Natural killer cell (primary cell): Measurements from ENCODE around the gene CHRNB2. TPM values are rescaled to one million over a fixed set of nuclear protein-coding genes. Genes with fewer than 3 reads are reported as not detected.

Source experiments
- ATAC-seq, 3 donors: fragments of 150-1000 bp in 2 of 3; fragments of 200-7000 bp in 1 of 3; cut with Tn5 transposase; 1 replicate in 1 of 3; 2 replicates in 2 of 3; pipeline ENCODE4 v1.10.0; 2021; ENCODE audit warnings: mild to moderate bottlenecking in 2 of 3, moderate library complexity in 2 of 3
- DNase-seq, 2 donors: peaks; one replicate each; pipeline versions ENCODE4 v3.0.0 to v3.0.0-alpha.2; 2013 to 2021; ENCODE audit warnings: mixed read lengths in 1 of 2
- H3K27ac ChIP-seq: one replicate; pipeline ENCODE4 v1.5.1; 2013; ENCODE audit warnings: mild to moderate bottlenecking, low read length
- H3K27me3 ChIP-seq: one replicate; pipeline ENCODE4 v1.6.1; 2013; ENCODE audit warnings: low read length; ENCODE audit not compliant: control insufficient read depth, insufficient read depth
- H3K36me3 ChIP-seq: one replicate; pipeline ENCODE4 v1.6.1; 2013; ENCODE audit warnings: low read length; ENCODE audit not compliant: control insufficient read depth, insufficient read depth
- H3K4me1 ChIP-seq: one replicate; pipeline ENCODE4 v1.6.1; 2013; ENCODE audit warnings: low read length; ENCODE audit not compliant: control insufficient read depth, insufficient read depth
- H3K4me3 ChIP-seq: one replicate; pipeline ENCODE4 v1.5.1; 2013; ENCODE audit warnings: low read length
- H3K9me3 ChIP-seq: one replicate; pipeline ENCODE4 v1.6.1; 2013; ENCODE audit warnings: low read length; ENCODE audit not compliant: control insufficient read depth, insufficient read depth
- H3K27ac Mint-ChIP-seq, 2 donors: one replicate each; pipeline ENCODE4 v1.8.0; 2022; ENCODE audit warnings: mild to moderate bottlenecking in 2 of 2, mixed read lengths in 2 of 2, moderate library complexity in 1 of 2
- H3K27me3 Mint-ChIP-seq, 2 donors: one replicate each; pipeline ENCODE4 v1.8.0; 2022; ENCODE audit warnings: low read depth in 2 of 2, mixed read lengths in 2 of 2
- H3K36me3 Mint-ChIP-seq: one replicate; pipeline ENCODE4 v1.8.0; 2022; ENCODE audit warnings: mixed read lengths
- H3K4me1 Mint-ChIP-seq, 2 donors: one replicate each; pipeline ENCODE4 v1.8.0; 2022; ENCODE audit warnings: mixed read lengths in 2 of 2
- H3K4me3 Mint-ChIP-seq: one replicate; pipeline ENCODE4 v1.8.0; 2022; ENCODE audit warnings: mild to moderate bottlenecking, moderate library complexity, mixed read lengths
- H3K9me3 Mint-ChIP-seq, 2 donors: one replicate each; pipeline ENCODE4 v1.8.0; 2022; ENCODE audit warnings: mixed read lengths in 2 of 2
- CTCF ChIP-seq: fragments of 200-600 bp; IDR thresholded peaks from one replicate; pipeline ENCODE4 v1.8.0; 2022; ENCODE audit warnings: antibody characterized with exemption
- WGBS: methylation state at CpG from one replicate; pipeline ENCODE4 v1.1.7; 2013; ENCODE audit warnings: missing lambda C conversion rate; ENCODE audit not compliant: insufficient coverage; 5-methylcytosine and 5-hydroxymethylcytosine counted together
- intact Hi-C: fragments of 100-400 bp; cut with micrococcal nuclease; formaldehyde crosslinking; loops from one replicate; pipeline ENCODE4 v1.14.2; 2022
- total RNA-seq, 4 donors: library from RNA; stranded (reverse); fragments of 120-200 nt in 1 of 4; gene quantifications; one replicate each; pipeline versions ENCODE4 v1.2.3 to v1.2.4, GENCODE V29; 2013 to 2022

The CHRNB2 gene
- total RNA-seq, 3 donors from 2014 or later (not counting 1 experiment from before 2014, with no cell fraction given): not detected

DNA sequence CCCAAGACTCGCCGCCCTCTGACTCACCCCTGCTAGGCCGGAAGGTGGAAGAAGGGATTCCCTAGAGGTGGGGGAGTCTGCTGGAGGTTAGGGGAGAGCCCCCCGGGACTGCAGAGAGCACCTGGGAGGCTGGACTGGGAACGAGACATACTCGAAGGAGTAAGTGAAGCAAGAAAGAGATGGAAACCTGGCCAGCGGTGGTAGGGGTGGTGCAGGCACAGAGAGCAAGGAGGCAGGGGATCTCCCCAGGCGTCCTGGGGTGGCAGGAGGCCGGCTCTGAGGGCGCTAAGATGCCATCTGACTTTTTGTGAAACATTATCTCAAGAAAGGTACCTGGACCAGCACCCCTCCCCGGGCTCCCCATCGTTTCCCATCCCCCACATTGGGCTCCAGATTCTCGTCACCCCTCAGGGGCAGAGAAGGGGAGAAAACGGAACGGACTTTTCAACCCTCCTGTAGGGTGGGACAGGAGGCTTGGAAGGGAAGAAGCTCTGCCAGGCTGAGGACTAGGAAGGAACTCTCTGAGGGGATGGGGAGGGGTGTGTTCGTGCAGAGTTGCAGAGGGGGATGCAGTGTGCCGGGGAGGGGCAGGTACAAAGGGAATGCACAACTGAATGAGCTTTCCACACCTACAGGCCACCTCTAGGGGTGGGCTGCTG, 708 bp downstream of the CHRNB2 start:
- H3K27ac Mint-ChIP-seq: no peak overlapping the region
- H3K4me3 ChIP-seq: no peak overlapping the region
- peaks cover 21% of the 10 kb centered on the region for H3K27me3 ChIP-seq
- no peak for TF ChIP-seq CTCF
- peaks cover 10% of the 10 kb centered on the region in 2 donors for H3K4me1 Mint-ChIP-seq
- ATAC-seq (peak in 1 of 3 donors; percentile 18), DNase-seq (no peak)
- H3K36me3 Mint-ChIP-seq: no peaks in the 10 kb centered on the region
- no peaks in the 10 kb centered on the region for H3K9me3 ChIP-seq
- peaks cover 7% of the 10 kb centered on the region for H3K4me1 ChIP-seq
- intact Hi-C loops: no loop called here
- WGBS: 38% methylated on average over 14 of the region's 17 CpGs
- H3K36me3 ChIP-seq: no peaks in the 10 kb centered on the region
- H3K4me3 Mint-ChIP-seq: no peak overlapping the region
- no peaks in the 10 kb centered on the region for H3K9me3 Mint-ChIP-seq
- no peak overlapping the region for H3K27ac ChIP-seq
- peaks cover 31 to 32% of the 10 kb centered on the region in 2 donors for H3K27me3 Mint-ChIP-seq

GRCh38 chr1:154571244-154571963, 3.8 kb downstream of the CHRNB2 start:
- no peak overlapping the region for H3K4me3 ChIP-seq
- no peak overlapping the region for H3K4me3 Mint-ChIP-seq
- H3K27ac ChIP-seq: no peak overlapping the region
- intact Hi-C loops: no loop called here
- H3K36me3 ChIP-seq: no peaks in the 10 kb centered on the region
- 95% methylated on average over 59 of the region's 59 CpGs for WGBS
- no peaks in the 10 kb centered on the region for H3K9me3 ChIP-seq
- no peak for ATAC-seq
- peaks cover 21% of the 10 kb centered on the region for H3K27me3 ChIP-seq
- H3K27me3 Mint-ChIP-seq: peaks cover 18 to 26% of the 10 kb centered on the region in 2 donors
- peaks cover 7% of the 10 kb centered on the region for H3K4me1 ChIP-seq
- TF ChIP-seq CTCF: no peak
- no peak overlapping the region for H3K27ac Mint-ChIP-seq
- no peaks in the 10 kb centered on the region for H3K36me3 Mint-ChIP-seq
- H3K4me1 Mint-ChIP-seq: peaks cover 10% of the 10 kb centered on the region in 2 donors
- no peak for DNase-seq
- H3K9me3 Mint-ChIP-seq: no peaks in the 10 kb centered on the region

DNA sequence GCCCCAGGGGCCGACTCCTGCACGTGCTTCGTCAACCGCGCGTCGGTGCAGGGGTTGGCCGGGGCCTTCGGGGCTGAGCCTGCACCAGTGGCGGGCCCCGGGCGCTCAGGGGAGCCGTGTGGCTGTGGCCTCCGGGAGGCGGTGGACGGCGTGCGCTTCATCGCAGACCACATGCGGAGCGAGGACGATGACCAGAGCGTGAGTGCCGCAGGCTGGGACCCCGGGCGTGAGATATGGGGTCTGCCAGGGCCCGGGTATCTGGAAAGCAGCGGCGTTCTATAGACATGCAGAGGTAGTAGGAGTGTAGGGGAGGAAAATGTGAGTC, 4.3 kb downstream of the CHRNB2 start:
- Histone ChIP-seq H3K27me3 (peaks cover 17% of the 10 kb centered on the region), H3K36me3 (no peaks in the 10 kb centered on the region), H3K27ac (no peak overlapping the region), H3K4me1 (peaks cover 7% of the 10 kb centered on the region), H3K4me3 (no peak overlapping the region), H3K9me3 (no peaks in the 10 kb centered on the region)
- ATAC-seq (no peak), DNase-seq (no peak)
- no peak for TF ChIP-seq CTCF
- intact Hi-C loops: no loop called here
- 93% methylated on average over 29 of the region's 29 CpGs for WGBS
- H3K27me3 Mint-ChIP-seq: peaks cover 13 to 21% of the 10 kb centered on the region in 2 donors
- H3K36me3 Mint-ChIP-seq: no peaks in the 10 kb centered on the region
- no peak overlapping the region for H3K4me3 Mint-ChIP-seq
- H3K9me3 Mint-ChIP-seq: no peaks in the 10 kb centered on the region
- H3K4me1 Mint-ChIP-seq: peaks cover 10% of the 10 kb centered on the region in 2 donors
- H3K27ac Mint-ChIP-seq: no peak overlapping the region
